ENCODE measurements around the gene NR2F2.

The NR2F2 gene

GRCh38 chr15:96340598-96341512 lies 10.4 kb downstream of the NR2F2 start:
- Histone ChIP-seq H3K4me3 (ENCODE audit: low read depth in 1 of 2, low read length in 2 of 2) (no peak overlapping the region), H3K9ac (ENCODE audit: low read depth, low read length) (no peak overlapping the region), H3K4me2 (ENCODE audit: insufficient read depth, low read length) (no peak overlapping the region), H3K27ac (ENCODE audit: low read length) (no peak overlapping the region), H3K4me1 (ENCODE audit: insufficient read depth, low read length) (no peaks in the 10 kb centered on the region), H3K79me2 (ENCODE audit: insufficient read depth, low read length) (no peaks in the 10 kb centered on the region), H3K9me3 (ENCODE audit: insufficient read depth, low read length, severe bottlenecking) (no peaks in the 10 kb centered on the region), H4K20me1 (ENCODE audit: insufficient read depth, low read length) (no peaks in the 10 kb centered on the region), H2AFZ (ENCODE audit: low read depth, low read length) (no peak overlapping the region), H3K36me3 (ENCODE audit: insufficient read depth, low read length) (no peaks in the 10 kb centered on the region), H3K27me3 (ENCODE audit: insufficient read depth, low read length, poor library complexity) (peaks cover 5% of the 10 kb centered on the region)
- DNase-seq: no peak
- ATAC-seq (ENCODE audit: insufficient read depth, low read depth): no peak
- no peak for TF ChIP-seq EZH2 (IDR thresholded peaks at IDR 0.05; ENCODE audit: borderline replicate concordance, low read depth, low read length, severe bottlenecking)
- TF ChIP-seq, protein P1, sequence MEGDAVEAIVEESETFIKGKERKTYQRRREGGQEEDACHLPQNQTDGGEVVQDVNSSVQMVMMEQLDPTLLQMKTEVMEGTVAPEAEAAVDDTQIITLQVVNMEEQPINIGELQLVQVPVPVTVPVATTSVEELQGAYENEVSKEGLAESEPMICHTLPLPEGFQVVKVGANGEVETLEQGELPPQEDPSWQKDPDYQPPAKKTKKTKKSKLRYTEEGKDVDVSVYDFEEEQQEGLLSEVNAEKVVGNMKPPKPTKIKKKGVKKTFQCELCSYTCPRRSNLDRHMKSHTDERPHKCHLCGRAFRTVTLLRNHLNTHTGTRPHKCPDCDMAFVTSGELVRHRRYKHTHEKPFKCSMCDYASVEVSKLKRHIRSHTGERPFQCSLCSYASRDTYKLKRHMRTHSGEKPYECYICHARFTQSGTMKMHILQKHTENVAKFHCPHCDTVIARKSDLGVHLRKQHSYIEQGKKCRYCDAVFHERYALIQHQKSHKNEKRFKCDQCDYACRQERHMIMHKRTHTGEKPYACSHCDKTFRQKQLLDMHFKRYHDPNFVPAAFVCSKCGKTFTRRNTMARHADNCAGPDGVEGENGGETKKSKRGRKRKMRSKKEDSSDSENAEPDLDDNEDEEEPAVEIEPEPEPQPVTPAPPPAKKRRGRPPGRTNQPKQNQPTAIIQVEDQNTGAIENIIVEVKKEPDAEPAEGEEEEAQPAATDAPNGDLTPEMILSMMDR (IDR thresholded peaks at IDR 0.05; ENCODE audit: borderline replicate concordance, extremely low read depth, low read length, poor library complexity, severe bottlenecking): no peak

GRCh38 chr15:96341513-96342405 lies 11.3 kb downstream of the NR2F2 start:
- no peaks in the 10 kb centered on the region for H3K9me3 ChIP-seq (ENCODE audit: insufficient read depth, low read length, severe bottlenecking)
- no peak overlapping the region for H3K9ac ChIP-seq (ENCODE audit: low read depth, low read length)
- no peaks in the 10 kb centered on the region for H3K79me2 ChIP-seq (ENCODE audit: insufficient read depth, low read length)
- no peak overlapping the region for H2AFZ ChIP-seq (ENCODE audit: low read depth, low read length)
- no peaks in the 10 kb centered on the region for H3K4me1 ChIP-seq (ENCODE audit: insufficient read depth, low read length)
- TF ChIP-seq, protein P1 (IDR thresholded peaks at IDR 0.05; ENCODE audit: borderline replicate concordance, extremely low read depth, low read length, poor library complexity, severe bottlenecking): no peak
- TF ChIP-seq EZH2 (IDR thresholded peaks at IDR 0.05; ENCODE audit: borderline replicate concordance, low read depth, low read length, severe bottlenecking): no peak
- ATAC-seq (ENCODE audit: insufficient read depth, low read depth) (no peak), DNase-seq (no peak)
- H3K36me3 ChIP-seq (ENCODE audit: insufficient read depth, low read length): no peaks in the 10 kb centered on the region
- no peak overlapping the region for H3K4me2 ChIP-seq (ENCODE audit: insufficient read depth, low read length)
- no peak overlapping the region for H3K4me3 ChIP-seq (ENCODE audit: low read depth in 1 of 2, low read length in 2 of 2)
- H4K20me1 ChIP-seq (ENCODE audit: insufficient read depth, low read length): no peaks in the 10 kb centered on the region
- no peaks in the 10 kb centered on the region for H3K27me3 ChIP-seq (ENCODE audit: insufficient read depth, low read length, poor library complexity)
- no peak overlapping the region for H3K27ac ChIP-seq (ENCODE audit: low read length)

GRCh38 chr15:96342406-96343112 lies 12.1 kb downstream of the NR2F2 start:
- DNase-seq (no peak), ATAC-seq (ENCODE audit: insufficient read depth, low read depth) (no peak)
- no peaks in the 10 kb centered on the region for H4K20me1 ChIP-seq (ENCODE audit: insufficient read depth, low read length)
- H3K79me2 ChIP-seq (ENCODE audit: insufficient read depth, low read length): no peaks in the 10 kb centered on the region
- no peaks in the 10 kb centered on the region for H3K27me3 ChIP-seq (ENCODE audit: insufficient read depth, low read length, poor library complexity)
- no peaks in the 10 kb centered on the region for H3K36me3 ChIP-seq (ENCODE audit: insufficient read depth, low read length)
- H3K4me1 ChIP-seq (ENCODE audit: insufficient read depth, low read length): no peaks in the 10 kb centered on the region
- H3K27ac ChIP-seq (ENCODE audit: low read length): no peak overlapping the region
- H3K9ac ChIP-seq (ENCODE audit: low read depth, low read length): no peak overlapping the region
- TF ChIP-seq, protein P1 (IDR thresholded peaks at IDR 0.05; ENCODE audit: borderline replicate concordance, extremely low read depth, low read length, poor library complexity, severe bottlenecking): no peak
- TF ChIP-seq EZH2 (IDR thresholded peaks at IDR 0.05; ENCODE audit: borderline replicate concordance, low read depth, low read length, severe bottlenecking): no peak
- H3K4me3 ChIP-seq (ENCODE audit: low read depth in 1 of 2, low read length in 2 of 2): no peak overlapping the region
- H3K4me2 ChIP-seq (ENCODE audit: insufficient read depth, low read length): no peak overlapping the region
- H2AFZ ChIP-seq (ENCODE audit: low read depth, low read length): no peak overlapping the region
- no peaks in the 10 kb centered on the region for H3K9me3 ChIP-seq (ENCODE audit: insufficient read depth, low read length, severe bottlenecking)

Measured in DND-41 (cell line).